NCI-H128 (cell line): ENCODE results near the gene ANAPC4.
A peak's percentile ranks its signal among the peaks of the same experiment; 100 is the strongest.

Experiments used
- DNase-seq: peaks from one replicate; lab custom pipeline; 2025; ENCODE audit not compliant: unreplicated experiment; lab: John Stamatoyannopoulos, UW

ANAPC4 gene

DNA sequence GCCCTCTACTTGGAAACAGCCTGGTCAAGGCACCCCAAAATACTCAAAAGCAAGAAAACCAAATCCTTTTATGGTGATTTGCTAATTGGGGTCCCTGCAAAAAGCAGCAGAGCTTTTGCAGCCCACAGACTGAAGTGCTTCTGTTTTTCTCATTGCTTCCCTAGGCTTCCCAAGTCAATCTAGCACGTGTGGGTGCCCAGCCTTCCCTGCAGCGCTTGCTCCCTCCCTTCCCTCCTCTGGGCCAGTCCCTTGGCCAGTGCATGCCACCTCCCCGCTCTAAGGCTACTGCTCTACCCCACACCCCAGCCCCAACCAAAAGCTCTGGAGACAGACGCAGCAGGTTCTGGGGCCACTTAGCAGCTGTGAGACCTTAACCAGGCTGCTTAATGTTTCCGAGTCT is 53.6 kb downstream of the ANAPC4 start:
- DNase-seq: no peak

DNA sequence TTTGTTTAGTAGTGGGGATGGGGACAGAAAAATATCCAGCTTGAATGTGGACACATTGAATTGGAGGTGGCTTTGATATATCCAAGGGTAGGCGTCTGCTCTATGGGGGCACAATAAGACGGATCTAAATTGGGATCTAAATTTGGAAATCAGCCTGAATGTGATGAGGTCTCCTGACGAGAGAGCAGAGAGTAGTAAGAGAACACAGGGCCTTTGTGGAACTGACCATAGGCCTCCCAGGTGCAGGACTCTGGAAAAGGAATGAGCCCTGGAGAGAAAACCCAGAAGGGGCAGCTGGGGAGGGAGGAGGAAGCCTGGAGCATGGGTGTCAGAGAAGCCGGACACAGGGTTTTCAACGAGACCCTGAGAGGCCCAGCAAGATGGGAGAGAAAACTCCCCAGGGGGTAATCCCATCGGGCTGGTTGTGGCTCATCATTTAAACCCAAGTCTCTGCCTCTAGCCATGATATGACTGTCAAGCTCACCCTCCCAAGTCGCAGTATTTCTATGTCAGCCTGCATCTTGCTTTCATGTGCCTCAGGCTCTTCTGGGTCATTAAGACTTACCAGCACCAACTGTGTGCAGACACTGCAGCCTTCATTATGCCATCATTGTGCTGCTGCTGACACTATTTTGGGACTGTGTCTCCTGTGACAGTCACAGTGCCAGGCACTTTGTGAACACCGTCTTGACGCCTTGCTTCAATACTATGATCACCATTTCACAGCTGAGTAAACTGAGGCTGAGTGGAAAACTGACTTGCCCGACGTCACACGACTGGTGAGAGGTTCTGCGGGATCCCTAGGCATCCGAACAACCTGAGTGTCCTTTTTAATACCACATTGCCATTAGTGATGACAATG is 57.1 kb downstream of the ANAPC4 start:
- no peak for DNase-seq

DNA sequence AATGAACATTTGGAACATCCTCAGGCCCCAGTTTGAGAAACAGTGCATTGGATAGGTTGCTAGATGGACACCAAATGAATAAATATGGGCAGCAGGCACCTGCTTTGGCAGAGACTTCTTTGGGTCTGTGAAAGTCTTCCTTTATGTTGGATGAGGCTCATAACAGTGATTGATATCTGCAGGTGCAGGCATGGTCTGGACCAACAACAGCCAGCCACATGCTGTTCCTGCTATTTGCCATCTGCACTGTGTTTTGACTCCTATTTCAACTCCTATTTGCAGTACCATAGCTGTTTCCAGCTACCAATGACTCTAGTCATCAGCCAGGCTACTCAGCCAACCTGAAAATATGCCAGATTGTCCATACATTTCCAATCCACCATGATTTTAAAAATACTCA is 60.9 kb downstream of the ANAPC4 start:
- no peak for DNase-seq

DNA sequence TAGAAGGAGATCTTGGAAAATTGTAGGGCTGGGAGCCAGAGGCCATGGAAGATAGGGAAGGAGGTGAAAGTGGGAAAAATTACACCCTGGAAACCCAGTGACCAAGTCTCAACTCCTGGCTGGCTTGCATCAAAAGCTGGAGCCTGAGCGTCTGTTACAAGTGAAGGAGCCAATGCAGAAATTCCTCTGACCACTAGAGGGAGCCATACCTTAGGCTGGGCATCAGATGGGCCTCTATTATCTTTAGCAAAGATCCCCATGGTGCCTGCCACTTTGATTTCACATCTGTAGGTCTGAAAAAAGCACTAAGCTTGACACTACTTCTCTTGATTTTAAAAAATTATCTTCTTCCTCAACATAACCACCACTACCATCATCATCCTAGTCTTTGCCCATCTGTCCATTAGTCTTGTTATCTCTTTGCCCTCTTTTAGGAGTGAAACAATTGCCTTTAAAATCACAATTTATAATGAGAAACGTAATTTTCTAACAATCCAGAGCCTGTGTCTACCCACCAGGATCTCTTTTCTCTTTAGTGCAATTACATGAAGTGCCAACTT is 62.9 kb downstream of the ANAPC4 start:
- DNase-seq: peak; percentile 36

DNA sequence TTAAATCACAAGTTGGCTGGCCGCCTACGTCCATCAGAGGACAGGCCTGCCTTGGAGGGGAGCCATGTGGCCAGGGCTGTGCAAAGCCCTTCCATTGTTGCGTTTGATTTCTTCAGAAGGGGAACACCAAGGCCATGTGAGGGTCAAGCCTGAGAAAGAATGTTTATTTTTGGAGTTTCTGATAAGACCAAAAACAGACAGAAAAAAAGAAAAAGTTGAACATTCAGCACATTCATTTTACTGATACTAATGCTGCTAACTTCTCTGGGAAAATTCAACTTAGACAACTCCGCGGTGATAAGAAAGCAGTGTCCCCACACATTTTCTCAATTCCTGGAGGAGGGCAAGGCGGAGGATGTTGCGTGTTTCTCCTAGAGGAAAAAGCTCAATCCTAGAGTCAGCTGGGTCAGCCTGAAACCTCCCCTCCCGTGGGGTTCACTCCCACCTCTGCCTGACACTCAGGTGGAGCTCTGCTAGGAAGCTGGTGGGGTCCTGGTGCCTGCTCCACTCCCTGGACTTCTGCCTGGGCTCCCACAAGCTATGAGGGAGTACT is 63.5 kb downstream of the ANAPC4 start:
- DNase-seq: no peak

DNA sequence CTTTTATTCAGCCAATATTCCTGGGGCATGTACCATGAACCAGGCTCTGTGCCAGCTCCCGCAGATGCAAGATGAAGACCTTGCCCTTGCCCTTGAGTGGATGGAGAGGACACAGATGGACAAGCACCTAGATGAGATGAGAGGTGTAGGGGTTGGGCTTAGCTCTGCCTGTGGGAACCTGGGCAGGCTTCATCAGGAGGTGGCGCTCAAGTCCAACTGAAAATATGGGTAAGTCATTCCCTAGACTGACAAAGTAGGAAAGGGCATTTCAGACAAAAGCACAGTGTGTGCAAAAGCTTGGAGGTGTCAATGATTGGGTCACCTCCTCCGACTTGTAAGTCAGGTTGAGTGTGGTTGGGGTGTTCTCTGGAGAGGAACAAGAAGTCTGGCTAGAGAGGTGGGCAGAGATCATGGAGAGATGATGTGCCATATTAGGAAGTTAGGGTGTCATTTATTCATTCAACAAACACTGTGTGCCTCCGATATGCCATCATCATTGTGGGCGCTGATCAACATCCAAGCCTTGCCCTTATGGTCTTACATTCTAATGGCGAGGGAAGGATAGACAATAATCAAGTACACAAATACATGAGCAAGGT is 64.6 kb downstream of the ANAPC4 start:
- peak; percentile 2 for DNase-seq

DNA sequence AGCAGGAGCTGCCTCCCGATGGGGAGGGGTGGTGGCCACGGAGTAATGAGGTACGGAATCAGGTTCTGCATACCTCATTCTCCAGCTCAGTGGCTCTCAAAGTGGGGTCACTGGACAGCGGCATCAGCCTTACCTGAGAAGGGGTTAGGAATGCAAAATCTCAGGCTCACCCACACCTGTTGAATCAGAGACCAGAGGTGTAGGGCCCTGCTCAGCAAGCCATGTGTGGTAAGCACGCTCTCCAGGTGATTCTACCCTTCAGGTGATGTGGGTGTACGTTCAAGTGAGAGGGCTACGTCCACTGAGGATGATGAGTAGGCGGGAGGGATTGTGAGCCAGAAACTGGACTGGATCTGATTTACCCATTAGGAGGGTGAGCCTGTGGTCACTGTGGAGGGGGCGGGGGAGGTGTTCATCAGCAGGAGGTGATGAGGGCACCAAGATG is 65.8 kb downstream of the ANAPC4 start:
- no peak for DNase-seq

DNA sequence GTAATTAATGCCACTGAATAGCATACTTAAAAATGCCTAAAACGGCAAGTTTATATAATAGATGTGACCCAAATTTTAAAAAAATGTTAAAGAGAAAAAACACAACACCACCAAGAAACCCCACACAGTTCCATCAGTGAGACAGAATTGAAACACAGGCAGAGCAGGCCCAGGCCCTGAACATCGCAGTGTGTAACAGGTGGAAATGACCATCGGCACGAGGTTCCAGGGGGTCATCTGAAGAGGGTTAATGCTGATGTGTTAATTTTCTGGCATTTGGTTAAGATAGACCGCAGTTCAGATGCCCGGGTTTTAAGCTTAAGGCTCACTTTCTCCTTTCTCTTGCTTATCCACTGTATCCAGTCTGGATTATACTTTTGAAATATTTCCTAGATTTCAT is 66.8 kb downstream of the ANAPC4 start:
- no peak for DNase-seq

DNA sequence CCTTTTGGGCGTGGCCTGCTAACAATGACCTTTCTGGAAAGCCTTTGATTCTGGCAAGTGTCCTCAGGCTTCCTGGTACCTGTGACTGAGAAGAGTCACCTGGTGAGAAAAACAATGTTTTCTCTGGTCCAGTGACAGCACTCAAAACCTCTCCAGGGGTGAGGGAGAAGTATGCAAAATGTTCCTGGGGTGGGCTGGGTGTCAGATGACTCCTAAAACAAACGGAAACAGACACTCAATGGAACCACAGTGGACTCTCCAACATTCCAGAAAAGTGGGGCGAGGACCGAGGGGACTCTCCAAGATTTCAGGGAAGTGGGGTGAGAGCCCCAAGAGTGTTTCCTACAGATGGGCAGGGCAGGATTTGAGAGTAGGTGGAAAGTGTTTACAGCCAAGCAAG is 69.5 kb downstream of the ANAPC4 start:
- peak; percentile 1 for DNase-seq

DNA sequence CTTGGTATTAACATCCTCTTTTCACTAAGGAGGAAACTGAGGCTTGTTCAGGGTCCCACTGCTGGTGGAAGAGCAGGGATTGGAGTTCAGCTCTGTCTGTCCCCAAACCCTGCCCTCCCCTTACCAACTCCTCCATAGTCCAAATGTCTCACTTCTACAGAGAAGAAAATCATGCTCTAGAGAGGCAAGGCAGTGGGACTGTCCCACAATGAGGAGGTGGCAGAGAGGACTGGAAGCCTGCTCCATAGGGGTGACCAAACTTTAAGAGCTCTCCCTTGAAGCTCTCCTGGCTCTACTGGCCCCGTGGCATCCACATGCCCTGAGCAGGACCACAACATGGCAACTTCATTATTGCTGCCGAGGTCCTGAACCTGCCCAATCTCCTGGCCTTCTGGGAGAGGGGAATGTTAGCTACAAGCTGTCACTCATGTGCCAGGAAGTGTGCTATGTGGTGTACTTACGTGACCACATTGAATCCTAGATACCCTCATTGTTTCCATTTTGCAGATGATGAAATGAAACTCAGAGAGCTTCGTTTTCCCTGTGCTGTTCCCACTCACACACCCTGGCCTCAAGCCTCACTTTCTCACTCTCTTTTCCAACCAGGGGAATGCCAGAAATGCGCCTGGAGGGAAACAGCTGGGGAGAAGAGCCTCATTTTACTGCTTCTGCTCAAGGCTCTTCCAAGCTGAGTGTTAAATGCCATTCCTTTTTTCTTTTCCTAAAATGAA is 71.5 kb downstream of the ANAPC4 start:
- DNase-seq: no peak

DNA sequence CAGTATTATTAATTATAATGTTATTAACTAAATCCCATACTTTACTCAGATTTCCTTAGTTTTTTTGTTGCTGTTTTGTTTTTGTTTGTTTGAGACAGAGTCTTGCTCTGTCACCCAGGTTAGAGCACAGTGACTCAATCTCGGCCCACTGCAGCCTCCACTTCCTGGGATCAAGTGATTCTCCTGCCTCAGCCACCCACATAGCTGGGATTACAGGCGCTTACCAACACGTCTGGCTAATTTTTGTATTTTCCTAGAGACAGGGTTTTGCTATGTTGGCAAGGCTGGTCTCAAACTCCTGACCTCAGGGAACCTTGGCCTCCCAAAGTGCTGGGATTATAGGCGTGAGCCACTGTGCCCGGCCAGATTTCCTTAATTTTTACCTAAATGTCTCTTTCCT is 72.2 kb downstream of the ANAPC4 start:
- DNase-seq: no peak

DNA sequence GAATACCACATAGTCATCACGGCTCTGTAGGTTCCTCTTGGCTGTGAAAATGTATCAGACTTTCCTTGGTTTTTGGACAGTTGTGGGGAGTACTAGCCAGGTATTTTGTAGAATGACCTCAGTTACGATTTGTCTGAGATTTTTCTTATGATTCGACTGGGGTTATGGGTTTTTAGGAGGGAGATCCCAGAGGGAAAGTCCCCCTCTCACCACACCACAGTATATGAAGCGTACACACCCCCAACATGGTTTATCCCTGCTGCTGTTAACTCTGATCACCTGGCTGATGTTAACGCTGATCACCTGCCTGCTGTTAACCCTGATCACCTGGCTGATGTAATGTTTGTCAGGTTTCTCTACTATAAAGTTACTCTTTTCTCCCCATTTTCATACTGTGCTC is 72.6 kb downstream of the ANAPC4 start:
- no peak for DNase-seq

DNA sequence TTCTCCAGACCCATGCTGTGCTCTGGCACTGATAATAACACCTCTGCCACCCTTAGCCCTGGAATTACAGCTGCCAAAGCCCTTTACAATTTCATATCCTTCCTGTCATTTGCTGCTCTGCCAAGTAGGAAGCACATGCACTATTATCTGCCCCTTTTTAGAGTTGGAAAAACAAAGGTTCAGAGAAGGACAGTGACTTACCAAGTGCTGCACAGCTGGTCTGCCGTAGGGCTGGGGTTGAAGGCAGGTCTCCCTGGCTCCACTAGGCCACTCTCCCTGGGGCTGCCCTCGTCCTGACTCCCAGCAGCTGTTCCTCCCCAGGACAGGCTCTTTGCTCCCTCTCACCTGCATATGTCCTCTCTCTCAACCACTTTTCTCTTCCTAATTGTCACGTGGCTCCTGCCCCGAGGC is 73.4 kb downstream of the ANAPC4 start:
- no peak for DNase-seq

DNA sequence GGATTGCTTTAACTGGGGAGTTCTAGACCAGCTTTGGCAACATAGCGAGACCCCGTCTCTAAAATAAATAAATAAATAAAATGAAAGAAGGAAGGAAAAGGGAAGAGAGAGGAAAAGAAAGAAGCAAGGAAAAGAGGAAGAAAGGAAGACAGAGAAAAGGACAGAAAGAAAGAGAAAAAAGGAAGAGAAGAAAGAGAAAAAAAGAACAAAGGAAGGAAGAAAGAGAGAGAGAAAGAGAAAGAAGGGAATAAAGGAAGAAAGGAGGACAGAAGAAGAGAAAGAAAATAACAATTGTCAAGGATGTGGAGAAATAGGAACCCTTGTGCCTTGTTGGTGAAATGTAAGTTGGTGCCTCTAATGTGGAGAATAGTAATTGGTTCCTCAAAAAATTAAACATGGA is 74.6 kb downstream of the ANAPC4 start:
- DNase-seq: no peak

DNA sequence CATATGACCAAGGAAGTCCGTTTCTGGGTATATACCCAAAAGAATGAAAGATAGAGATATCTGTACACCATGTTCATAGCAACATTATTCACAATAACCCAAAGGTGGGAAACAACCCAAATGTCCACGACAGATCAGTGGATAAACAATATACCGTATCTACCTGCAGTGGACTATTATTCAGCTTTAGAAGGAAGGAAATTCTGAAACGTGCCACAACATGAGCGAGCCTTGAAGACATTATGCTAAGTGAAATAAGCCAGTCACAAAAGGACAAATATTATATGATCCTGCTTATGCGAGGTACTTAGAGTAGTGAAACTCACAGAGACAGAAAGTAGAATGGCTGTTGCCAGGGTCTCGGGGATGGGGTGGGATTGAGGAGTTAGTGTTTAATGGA is 75.0 kb downstream of the ANAPC4 start:
- DNase-seq: no peak

DNA sequence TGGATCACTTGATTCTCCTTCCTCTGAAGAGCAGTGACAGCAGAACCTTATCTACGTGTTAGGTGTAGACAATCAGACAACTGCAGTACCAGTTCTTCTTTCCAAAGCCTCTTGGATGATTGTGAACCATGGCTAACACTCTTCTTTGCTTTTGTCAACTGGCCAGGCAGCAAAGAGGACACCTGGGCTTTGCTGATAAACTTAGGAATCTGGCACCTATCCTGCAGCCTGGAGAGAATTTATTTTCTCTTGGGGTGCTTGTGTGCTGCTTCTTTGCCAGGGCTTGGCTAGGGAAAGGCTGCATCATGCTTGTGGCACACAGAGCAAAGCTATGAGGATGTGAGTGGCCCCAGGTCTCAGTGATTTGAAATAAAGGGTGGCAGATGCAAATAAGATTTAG is 77.4 kb downstream of the ANAPC4 start:
- DNase-seq: no peak

DNA sequence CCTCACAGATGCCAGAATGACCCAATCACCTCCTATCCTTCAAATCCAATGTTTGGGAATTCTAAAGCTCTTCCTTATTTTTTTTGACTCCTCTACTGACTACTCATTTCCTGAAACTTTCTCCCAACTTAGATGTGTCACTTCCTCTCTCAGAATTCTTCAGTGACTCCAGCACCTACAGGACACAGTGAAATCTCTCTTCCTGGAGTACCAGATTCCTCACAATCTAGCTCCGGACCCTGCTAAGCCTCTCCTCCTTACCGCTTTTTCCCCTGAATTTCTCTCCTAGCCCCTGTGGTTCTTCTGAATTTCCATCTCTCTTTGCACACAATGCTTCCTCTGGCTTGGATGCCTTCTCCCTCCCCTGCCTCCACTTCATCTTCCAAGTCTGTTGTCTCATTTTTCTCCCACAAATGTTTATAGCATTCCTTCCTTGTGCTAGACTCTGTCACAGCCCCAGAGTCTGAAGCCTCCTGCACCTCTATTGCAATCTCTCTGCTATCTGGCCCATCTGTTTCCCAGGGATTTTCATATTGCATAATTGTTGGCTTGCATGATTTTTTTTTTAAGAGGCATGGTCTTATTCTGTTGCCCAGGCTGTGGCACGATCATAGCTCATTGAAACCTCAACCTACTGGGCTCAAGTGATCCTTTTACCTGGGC is 80.1 kb downstream of the ANAPC4 start:
- DNase-seq: no peak

DNA sequence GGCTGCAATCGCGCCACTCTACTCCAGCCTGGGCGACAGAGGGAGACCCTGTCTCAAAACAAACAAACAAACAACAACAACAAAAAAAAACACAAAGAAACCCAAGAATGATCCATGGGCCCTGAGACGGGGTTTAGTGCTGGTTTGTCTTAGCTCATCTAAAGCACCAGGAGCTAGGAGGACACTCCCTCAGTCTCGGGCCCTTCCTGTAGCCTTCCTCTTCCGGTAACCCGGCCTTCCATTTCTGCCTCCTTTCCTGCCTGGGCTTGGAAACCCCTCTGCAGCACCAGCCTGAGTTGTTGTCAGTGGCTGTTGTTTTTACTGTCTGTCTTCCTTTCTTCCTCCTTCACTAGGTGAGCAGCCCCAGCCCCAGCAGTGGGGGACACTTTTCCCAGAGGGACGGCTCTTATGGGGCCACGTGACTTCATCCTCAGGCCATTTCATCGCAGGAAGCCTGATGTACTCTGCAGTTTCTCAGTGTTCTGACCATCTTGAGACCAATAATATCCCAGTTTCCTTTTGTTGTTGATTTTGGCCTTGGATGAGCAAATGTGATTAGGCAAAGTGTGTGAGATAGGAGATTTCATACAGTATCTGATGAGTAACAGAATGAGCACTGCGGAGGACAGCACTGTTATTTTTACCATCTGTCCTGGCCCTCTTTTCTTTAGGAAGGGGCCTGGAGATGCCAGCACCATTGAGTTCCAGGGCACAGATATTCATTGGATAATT is 90.1 kb downstream of the ANAPC4 start:
- no peak for DNase-seq

DNA sequence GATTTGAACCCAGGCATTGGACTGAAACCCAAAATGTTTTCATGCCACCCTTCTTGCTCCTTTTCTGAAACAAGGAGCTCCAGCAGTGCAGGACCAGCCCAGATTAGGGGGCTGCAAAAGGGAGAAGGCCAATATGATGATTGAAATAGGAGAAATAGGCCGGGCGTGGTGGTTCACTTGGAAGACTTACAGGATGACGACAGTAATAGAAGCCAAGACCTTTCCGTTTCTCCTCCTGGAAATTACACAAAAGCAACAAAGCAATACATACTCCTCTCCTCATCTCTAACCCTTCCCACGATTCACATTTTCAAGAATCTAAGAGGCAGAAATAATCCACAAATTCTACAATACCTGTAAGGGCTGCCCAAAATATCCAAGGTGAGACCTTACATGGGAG is 90.8 kb downstream of the ANAPC4 start:
- DNase-seq: no peak
